Body of pancreas (tissue), 4 donors: ENCODE measurements around the gene MRPS27. TPM values are rescaled to one million over a fixed set of nuclear protein-coding genes. Genes with fewer than 3 reads are reported as not detected.

Experiments used
- ATAC-seq: fragments of 150-250 bp; one replicate; pipeline ENCODE4 v1.9.1; 2016
- DNase-seq, 4 donors: peaks; one replicate each; pipeline ENCODE4 v3.0.0-alpha.2; 2019
- H3K27ac ChIP-seq, 4 donors: fragments of 200-600 bp; sonication (generic); 1 replicate in 3 of 4; 2 replicates in 1 of 4; pipeline versions ENCODE4 v1.5.1 to v1.6.1; 2016 to 2019; ENCODE audit warnings: mild to moderate bottlenecking in 1 of 4, mixed read lengths in 1 of 4, moderate library complexity in 1 of 4
- H3K27me3 ChIP-seq, 2 donors: fragments of 200-600 bp; sonication (generic); one replicate each; pipeline ENCODE4 v1.6.0; 2016; ENCODE audit warnings: mild to moderate bottlenecking in 1 of 2
- H3K36me3 ChIP-seq, 2 donors: fragments of 200-600 bp; sonication (generic); replicated peaks in 1 of 2; 2 replicates each; pipeline ENCODE4 v1.5.1; 2016; ENCODE audit warnings: low read depth in 2 of 2; ENCODE audit not compliant: insufficient read depth in 1 of 2
- H3K4me1 ChIP-seq: fragments of 200-600 bp; sonication (generic); one replicate; pipeline ENCODE4 v1.6.0; 2016
- H3K4me3 ChIP-seq, 2 donors: fragments of 200-600 bp; sonication (generic); 1 replicate in 1 of 2; 2 replicates in 1 of 2; pipeline ENCODE4 v1.5.1; 2016 to 2019
- H3K9me3 ChIP-seq, 3 donors: fragments of 200-600 bp; sonication (generic); 1 replicate in 2 of 3; 2 replicates in 1 of 3; pipeline ENCODE4 v1.5.1; 2016
- POLR2A ChIP-seq, 3 donors: fragments of 450-650 bp; IDR thresholded peaks; one replicate each; pipeline ENCODE4 v1.6.1; 2016; ENCODE audit warnings: antibody characterized with exemption in 3 of 3, mild to moderate bottlenecking in 2 of 3
- WGBS, 2 donors: methylation state at CpG; one replicate each; pipeline ENCODE4 v1.1.5; 2017; 5-methylcytosine and 5-hydroxymethylcytosine counted together
- intact Hi-C: fragments of 100-400 bp; cut with DNase I; formaldehyde crosslinking; loops from one replicate; pipeline ENCODE4 v1.15.1; 2023
- total RNA-seq, 2 donors: library from RNA; depleted of rRNA; stranded (reverse); fragments of >200 nt; gene quantifications; one replicate each; pipeline ENCODE4 v1.1.0, GENCODE V29; 2016
- TF ChIP-seq, protein P1 (sequence below), 7 experiments: fragments of 450-650 bp in 4 of 7; fragments of 200-600 bp in 3 of 7; sonication (generic) in 3 of 7; IDR thresholded peaks; one replicate each; pipeline ENCODE4 v1.5.1; 2016 to 2019; ENCODE audit warnings: antibody characterized with exemption in 7 of 7

The MRPS27 gene
- total RNA-seq, 2 donors from 2014 or later, result 25.4 to 52.7 TPM

- peak; percentile 97 to 98 (median 98) for DNase-seq
- 2% methylated on average over 27 to 73 of the region's 76 CpGs for WGBS, 2 donors
These were observed 11.8 kb downstream of the MRPS27 start for GRCh38 chr5:72307968-72308852.

GRCh38 chr5:72307573-72307967 is 12.5 kb downstream of the MRPS27 start:
- peak overlapping the region; percentile 86 to 98 (median 94) for H3K27ac ChIP-seq
- H3K36me3 ChIP-seq, result peaks cover 0 to 8% of the 10 kb centered on the region in 2 donors
- H3K4me3 ChIP-seq, result peak overlapping the region; percentile 8 to 90
- ATAC-seq (no peak), DNase-seq (no peak)
- H3K4me1 ChIP-seq, result peaks cover 14% of the 10 kb centered on the region
- 0 to 1% methylated on average over 8 of the region's 8 CpGs for WGBS, 2 donors
- intact Hi-C loops, result loop anchor here (10.0 kb wide), 2 partner anchors 163 to 523 kb away; no protein-coding TSS in a partner anchor
- H3K9me3 ChIP-seq, result no peaks in the 10 kb centered on the region
- H3K27me3 ChIP-seq, result no peaks in the 10 kb centered on the region
- no peak for TF ChIP-seq POLR2A (IDR thresholded peaks at IDR 0.05)
- TF ChIP-seq, protein P1, sequence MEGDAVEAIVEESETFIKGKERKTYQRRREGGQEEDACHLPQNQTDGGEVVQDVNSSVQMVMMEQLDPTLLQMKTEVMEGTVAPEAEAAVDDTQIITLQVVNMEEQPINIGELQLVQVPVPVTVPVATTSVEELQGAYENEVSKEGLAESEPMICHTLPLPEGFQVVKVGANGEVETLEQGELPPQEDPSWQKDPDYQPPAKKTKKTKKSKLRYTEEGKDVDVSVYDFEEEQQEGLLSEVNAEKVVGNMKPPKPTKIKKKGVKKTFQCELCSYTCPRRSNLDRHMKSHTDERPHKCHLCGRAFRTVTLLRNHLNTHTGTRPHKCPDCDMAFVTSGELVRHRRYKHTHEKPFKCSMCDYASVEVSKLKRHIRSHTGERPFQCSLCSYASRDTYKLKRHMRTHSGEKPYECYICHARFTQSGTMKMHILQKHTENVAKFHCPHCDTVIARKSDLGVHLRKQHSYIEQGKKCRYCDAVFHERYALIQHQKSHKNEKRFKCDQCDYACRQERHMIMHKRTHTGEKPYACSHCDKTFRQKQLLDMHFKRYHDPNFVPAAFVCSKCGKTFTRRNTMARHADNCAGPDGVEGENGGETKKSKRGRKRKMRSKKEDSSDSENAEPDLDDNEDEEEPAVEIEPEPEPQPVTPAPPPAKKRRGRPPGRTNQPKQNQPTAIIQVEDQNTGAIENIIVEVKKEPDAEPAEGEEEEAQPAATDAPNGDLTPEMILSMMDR (IDR thresholded peaks at IDR 0.05), result no peak

More at GRCh38 chr5:72307968-72308852, 11.8 kb downstream of the MRPS27 start:
- no peaks in the 10 kb centered on the region for H3K9me3 ChIP-seq
- peak overlapping the region; percentile 8 to 90 for H3K4me3 ChIP-seq
- intact Hi-C loops, result loop anchor here (10.0 kb wide), 2 partner anchors 163 to 523 kb away; no protein-coding TSS in a partner anchor
- TF ChIP-seq, protein P1 (IDR thresholded peaks at IDR 0.05), result peak; percentile 78 to 98 (median 94)
- TF ChIP-seq POLR2A (IDR thresholded peaks at IDR 0.05), result peak; percentile 94 to 97 (median 97)
- peak; percentile 98 for ATAC-seq
- peaks cover 14% of the 10 kb centered on the region for H3K4me1 ChIP-seq
- peaks cover 0 to 8% of the 10 kb centered on the region in 2 donors for H3K36me3 ChIP-seq
- no peaks in the 10 kb centered on the region for H3K27me3 ChIP-seq
- H3K27ac ChIP-seq, result peak overlapping the region; percentile 86 to 98 (median 94)

DNA sequence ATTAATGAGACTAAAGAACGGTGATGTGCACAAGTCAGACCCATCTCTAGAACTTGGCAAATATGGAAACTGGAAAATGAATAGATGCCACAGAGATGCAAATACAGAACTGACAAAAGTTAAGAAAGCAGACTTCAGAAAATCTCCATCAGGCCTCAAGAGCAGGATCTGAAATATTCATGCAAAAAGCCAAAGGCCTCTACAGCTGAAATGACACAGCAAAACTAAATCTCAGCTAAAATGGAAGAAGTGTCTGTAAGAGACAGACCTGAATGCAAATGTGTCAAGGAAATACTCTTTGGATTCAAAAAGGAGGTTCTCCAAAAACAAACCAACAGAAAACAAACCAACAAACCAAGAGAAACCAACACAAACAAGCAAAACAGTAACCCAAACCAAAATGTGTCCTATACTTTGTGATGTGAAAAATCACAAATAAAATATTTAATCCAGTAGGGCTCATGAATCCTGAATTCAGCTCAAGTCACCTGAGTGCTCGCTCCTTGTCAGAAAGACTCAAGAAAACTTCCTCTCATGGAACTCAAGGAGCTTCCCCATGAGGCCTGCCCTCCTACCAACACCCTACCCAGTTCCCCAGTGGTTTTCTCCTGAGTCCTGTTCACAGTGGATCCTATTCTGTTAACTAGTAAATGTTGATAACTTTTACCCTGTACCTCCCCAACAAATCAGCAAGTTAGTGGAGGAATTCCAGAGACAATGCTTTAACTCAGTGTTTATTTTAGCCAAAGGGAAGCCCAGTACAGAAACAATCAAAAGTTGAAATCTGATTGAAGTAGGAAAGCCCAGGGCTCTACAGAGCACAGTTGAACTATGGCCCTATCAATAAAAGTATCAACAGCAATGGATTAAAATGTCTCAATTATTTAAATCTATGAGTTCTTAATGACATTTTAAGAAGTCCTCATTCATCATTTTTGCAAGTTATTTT is 14.6 kb downstream of the MRPS27 start:
- ATAC-seq (no peak), DNase-seq (no peak)
- Histone ChIP-seq H3K36me3 (no peaks in the 10 kb centered on the region), H3K27ac (no peak overlapping the region), H3K9me3 (no peaks in the 10 kb centered on the region), H3K4me1 (peaks cover 14% of the 10 kb centered on the region), H3K27me3 (no peaks in the 10 kb centered on the region), H3K4me3 (no peak overlapping the region)
- intact Hi-C loops, result loop anchor here (10.0 kb wide), 2 partner anchors 161 to 521 kb away; no protein-coding TSS in a partner anchor
- WGBS, 2 donors, result 93 to 97% methylated on average over 2 of the region's 2 CpGs
- no peak for TF ChIP-seq POLR2A (IDR thresholded peaks at IDR 0.05)
- TF ChIP-seq, protein P1 (IDR thresholded peaks at IDR 0.05), result no peak

GRCh38 chr5:72302171-72302570 is 17.9 kb downstream of the MRPS27 start:
- no peak overlapping the region for H3K4me3 ChIP-seq
- TF ChIP-seq POLR2A (IDR thresholded peaks at IDR 0.05), result no peak
- TF ChIP-seq, protein P1 (IDR thresholded peaks at IDR 0.05), result no peak
- WGBS, 2 donors, result 72 to 83% methylated on average over 3 of the region's 3 CpGs

More at GRCh38 chr5:72302171-72302570, 17.9 kb downstream of the MRPS27 start:
- ATAC-seq (no peak), DNase-seq (no peak)
- Histone ChIP-seq H3K4me1 (peaks cover 5% of the 10 kb centered on the region), H3K9me3 (no peaks in the 10 kb centered on the region), H3K27me3 (no peaks in the 10 kb centered on the region), H3K27ac (no peak overlapping the region), H3K36me3 (no peaks in the 10 kb centered on the region)
- intact Hi-C loops, result loop anchor here (10.0 kb wide), 2 partner anchors 157 to 517 kb away; no protein-coding TSS in a partner anchor
